Measurements from ENCODE around the gene CD2.

GRCh38 chr1:116786049-116786448 lies 31.8 kb downstream of the CD2 start:
- TF ChIP-seq CTCF (IDR thresholded peaks at IDR 0.05), result no peak
- no peak for TF ChIP-seq POLR2A (IDR thresholded peaks at IDR 0.05)
- TF ChIP-seq POLR2AphosphoS5 (IDR thresholded peaks at IDR 0.05; ENCODE audit: insufficient read depth in 1 of 2, low read depth in 1 of 2), result no peak
